A172 (cell line): Measurements from ENCODE around the gene HYAL3. TPM values are rescaled to one million over a fixed set of nuclear protein-coding genes. Genes with fewer than 3 reads are reported as not detected.
A peak's percentile ranks its signal among the peaks of the same experiment; 100 is the strongest.
"Not testable (repeated sequence)": the region's sequence is repeated elsewhere in the genome, so short reads cannot be mapped to it uniquely, and the experiment has no call there.

ENCODE experiments used
- DNase-seq: peaks from one replicate; pipeline ENCODE4 v3.0.0-alpha.2; 2015; ENCODE audit warnings: low spot score
- total RNA-seq: library from RNA; depleted of rRNA; stranded (reverse); fragments of >200 nt; shearing (Covaris generic); gene quantifications from 2 replicates; pipeline ENCODE4 v1.2.3, GENCODE V29; 2014

The HYAL3 gene
- total RNA-seq, 1 experiment from 2014 or later: 7.5 TPM

GRCh38 chr3:50292159-50293078, 6.8 kb downstream of the HYAL3 start, which contains the start of gene IFRD2:
IFRD2 (minus strand) TSS chr3:50292429; CDS start chr3:50292274, 155 bp downstream.
- DNase-seq: peak; percentile 95

GRCh38 chr3:50290161-50290641, 9.0 kb downstream of the HYAL3 start:
- no peak for DNase-seq

DNA sequence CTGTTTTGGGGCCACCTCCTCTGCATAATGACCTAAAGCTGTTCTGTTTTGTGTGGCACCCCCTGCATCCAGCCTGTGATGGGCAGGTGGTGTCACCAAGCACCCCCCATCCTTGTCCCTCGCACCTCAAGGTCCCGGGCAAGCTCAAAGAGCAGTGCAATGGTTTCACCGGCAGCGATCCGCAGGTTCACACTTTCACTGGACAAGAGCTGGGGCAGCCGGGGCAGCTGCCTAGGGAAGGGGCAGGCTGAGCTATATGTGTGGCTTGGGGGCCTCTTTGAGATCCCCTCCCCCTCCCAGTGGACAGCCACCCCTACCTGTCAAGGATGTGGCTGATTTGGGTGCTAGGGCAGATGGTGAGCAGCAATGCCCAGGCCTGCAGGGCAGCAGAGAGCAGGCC, 10.1 kb downstream of the HYAL3 start:
- no peak for DNase-seq

DNA sequence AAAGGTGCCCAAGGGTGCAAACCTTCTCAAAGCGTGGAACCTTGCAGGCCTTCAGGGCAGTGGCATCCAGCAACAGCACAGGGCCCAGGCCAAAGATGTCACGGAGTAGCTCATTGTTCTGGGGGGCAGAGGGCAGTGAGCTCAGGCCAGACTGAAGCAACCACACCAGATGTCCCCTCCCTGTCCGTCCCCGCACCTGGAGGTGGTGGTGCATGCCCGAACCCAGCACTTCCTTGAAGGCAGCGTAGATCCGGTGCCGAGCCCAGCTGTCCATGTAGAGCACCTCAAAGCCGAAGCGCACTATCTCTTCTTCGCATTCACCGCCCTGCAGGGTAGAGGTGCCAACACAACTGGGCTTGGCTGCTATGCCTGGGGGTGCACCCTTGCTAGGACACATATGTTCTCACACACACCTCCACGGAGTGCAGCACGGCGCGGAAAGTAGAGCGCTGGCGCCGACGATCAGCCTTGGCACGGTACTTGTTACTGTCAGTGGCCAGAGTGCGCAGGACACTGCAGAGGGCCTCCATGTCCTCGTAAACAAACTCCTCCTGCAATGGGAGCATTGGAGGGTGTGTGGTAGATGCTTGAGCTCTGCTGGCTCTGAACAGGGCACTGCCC, 10.7 kb downstream of the HYAL3 start:
- DNase-seq: no peak

- no peak for DNase-seq
Measured at GRCh38 chr3:50287262-50287661, 11.9 kb downstream of the HYAL3 start.

- DNase-seq: no peak
Measured at GRCh38 chr3:50286322-50287227, 12.6 kb downstream of the HYAL3 start.

- not testable (repeated sequence) for DNase-seq
Measured at GRCh38 chr3:50284121-50284520, 15.1 kb downstream of the HYAL3 start.

- no peak for DNase-seq
Measured at GRCh38 chr3:50279255-50280016, 19.8 kb downstream of the HYAL3 start.

DNA sequence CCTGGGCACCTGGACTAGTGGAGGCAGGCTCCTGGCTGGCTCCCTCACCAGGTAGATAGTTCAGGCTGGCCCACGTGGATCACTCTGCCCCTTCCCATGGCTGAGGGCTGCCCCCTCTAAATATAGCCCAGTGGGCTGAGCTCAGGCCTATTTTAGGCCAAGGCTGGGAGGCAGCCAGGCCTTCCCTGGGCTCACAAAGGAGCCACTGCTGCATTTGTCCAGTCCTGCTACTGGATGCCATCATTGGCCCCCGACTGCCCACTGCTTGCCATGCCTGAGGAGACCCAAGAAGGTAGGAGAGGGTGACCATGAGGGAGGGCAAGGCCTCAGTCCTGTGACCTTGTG, 20.4 kb downstream of the HYAL3 start, which contains the start of gene LSMEM2:
TSS of gene LSMEM2 (plus strand) at position 208 of the 345 bp plus-strand sequence. CDS start at position 235, 27 bp downstream.
- DNase-seq: no peak

- DNase-seq: no peak
Measured at GRCh38 chr3:50278123-50278879, 20.9 kb downstream of the HYAL3 start.

DNA sequence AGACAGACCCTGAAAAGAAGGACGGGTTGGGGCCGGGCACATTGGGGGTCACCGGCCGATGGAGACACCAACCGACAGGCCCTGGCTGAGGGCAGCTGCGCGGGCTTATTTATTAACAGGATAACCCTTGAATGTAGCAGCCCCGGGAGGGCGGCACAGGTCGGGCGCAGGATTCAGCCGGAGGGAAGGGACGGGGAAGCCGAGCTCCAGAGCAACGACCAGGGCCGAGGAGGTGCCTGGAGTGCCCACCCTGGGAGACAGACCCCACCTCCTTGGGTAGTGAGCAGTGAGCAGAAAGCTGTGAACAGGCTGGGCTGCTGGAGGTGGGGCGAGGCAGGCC, 22.5 kb downstream of the HYAL3 start:
- no peak for DNase-seq

DNA sequence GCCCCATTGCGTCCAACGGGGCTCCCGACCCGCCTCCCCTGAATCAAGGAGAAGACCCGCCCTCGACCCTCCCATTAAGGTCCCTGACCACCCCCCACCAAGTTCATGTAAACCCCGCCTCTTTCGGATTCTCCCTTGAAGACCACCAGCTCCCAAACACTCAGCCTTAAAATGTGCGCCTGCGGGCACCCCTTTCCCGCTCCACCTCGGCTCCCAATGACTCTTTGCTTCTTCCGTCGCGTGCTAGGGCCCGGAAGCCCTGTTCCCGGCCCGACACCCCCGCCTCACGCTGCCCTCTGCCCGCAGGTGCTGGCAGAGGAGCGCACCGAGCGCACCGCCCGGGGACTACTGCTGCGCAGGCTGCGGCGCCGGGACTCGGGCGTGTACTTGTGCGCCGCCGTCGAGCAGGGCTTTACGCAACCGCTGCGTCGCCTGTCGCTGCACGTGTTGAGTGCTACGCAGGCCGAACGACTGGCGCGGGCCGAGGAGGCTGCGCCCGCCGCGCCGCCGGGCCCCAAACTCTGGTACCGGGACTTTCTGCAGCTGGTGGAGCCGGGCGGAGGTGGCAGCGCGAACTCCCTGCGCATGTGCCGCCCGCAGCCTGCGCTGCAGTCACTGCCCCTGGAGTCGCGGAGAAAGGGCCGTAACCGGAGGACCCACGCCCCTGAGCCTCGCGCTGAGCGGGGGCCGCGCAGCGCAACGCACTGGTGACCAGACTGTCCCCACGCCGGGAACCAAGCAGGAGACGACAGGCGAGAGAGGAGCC, 23.0 kb downstream of the HYAL3 start:
- no peak for DNase-seq

GRCh38 chr3:50275141-50275995, 23.8 kb downstream of the HYAL3 start:
- no peak for DNase-seq

DNA sequence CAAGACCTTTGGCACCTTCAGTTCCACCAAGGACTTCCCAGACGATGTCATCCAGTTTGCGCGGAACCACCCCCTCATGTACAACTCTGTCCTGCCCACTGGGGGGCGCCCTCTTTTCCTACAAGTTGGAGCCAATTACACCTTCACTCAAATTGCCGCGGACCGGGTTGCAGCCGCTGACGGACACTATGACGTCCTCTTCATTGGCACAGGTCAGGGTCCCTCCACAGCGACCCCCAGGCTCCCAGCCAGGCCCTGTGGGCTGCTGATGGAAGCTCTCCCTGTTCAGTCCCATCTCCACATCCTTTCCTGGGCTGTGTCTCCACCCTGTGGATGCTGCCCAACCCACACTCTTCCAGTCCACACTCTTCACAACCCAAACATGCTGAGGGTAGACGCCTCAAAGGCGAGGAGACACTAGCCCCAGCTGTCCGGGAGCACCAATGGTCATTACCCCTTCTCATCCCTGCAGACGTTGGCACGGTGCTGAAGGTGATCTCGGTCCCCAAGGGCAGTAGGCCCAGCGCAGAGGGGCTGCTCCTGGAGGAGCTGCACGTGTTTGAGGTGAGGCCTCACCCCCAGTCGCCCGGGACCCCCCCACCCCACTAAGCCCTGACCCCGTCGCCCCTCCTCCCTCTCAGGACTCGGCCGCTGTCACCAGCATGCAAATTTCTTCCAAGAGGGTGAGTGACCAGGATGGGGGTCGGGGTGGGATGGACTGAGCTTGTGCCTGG, 24.7 kb downstream of the HYAL3 start:
- no peak for DNase-seq

DNA sequence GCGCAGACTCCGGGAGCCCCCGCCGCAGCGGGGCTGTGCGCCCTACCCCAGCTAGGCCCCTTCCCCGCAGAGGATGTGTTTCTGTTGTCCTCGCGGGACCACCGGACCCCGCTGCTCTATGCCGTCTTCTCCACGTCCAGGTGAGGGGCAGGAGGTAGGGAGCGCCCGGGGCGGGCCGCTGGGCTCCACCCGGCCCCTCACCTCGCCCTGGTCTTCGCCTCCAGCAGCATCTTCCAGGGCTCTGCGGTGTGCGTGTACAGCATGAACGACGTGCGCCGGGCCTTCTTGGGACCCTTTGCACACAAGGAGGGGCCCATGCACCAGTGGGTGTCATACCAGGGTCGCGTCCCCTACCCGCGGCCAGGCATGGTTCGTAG, 25.5 kb downstream of the HYAL3 start:
- no peak for DNase-seq

DNA sequence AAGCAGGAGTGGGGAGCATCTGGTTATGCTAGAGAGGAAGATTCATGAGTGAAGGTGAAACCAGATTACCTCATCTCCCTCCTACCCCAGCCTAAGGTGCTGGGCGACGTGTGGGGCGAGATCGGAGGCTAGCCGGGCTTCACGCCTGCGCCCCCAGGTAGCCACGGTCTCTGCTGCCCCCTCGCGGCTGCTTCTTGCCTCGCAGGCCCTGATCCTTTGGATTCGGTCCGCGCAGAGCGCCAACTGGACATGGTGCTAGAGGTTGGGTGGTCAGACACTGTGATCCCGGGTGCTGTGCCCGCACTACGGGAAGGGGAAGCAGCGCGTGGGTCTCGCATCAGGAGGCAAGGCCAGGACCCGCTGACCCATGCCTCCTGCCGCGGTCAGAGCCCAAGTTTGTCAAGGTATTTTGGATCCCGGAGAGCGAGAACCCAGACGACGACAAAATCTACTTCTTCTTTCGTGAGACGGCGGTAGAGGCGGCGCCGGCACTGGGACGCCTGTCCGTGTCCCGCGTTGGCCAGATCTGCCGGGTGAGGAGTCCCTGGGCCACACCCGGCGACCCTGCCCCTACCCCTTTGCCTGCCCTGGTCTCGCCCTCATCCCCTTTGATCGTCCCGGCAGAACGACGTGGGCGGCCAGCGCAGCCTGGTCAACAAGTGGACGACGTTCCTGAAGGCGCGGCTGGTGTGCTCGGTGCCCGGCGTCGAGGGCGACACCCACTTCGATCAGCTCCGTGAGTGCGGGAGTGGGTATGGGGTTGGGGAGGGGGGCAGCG, 26.1 kb downstream of the HYAL3 start:
- peak; percentile 60 for DNase-seq

GRCh38 chr3:50272538-50272910, 26.7 kb downstream of the HYAL3 start:
- not testable (repeated sequence) for DNase-seq
